Caco-2 (cell line): ENCODE measurements around the gene LRRC4. TPM values are rescaled to one million over a fixed set of nuclear protein-coding genes. Genes with fewer than 3 reads are reported as not detected.

Source experiments
- BruUV-seq: library from RNA; stranded (reverse); fragments of 400-500 nt; replicated peaks from 2 replicates; lab custom pipeline; 2021; lab: Mats Ljungman, UMichigan
- CTCF ChIA-PET: fragments of 300-600 bp; sonication (Branson Sonifier 250); formaldehyde crosslinking; loops from one replicate; lab custom pipeline; 2022; ENCODE audit warnings: antibody characterized with exemption; lab: Charles Lee
- POLR2A ChIA-PET: fragments of 300-600 bp; sonication (Branson Sonifier 250); formaldehyde crosslinking; loops from one replicate; lab custom pipeline; 2022; ENCODE audit warnings: antibody characterized with exemption; lab: Charles Lee
- DNase-seq, 2 experiments: peaks; one replicate each; pipeline versions ENCODE4 v3.0.0 to v3.0.0-alpha.2; 2020 to 2022
- H3K27me3 ChIP-seq: replicated peaks from 2 replicates; pipeline ENCODE4 v1.6.0; 2011; ENCODE audit warnings: low read length; ENCODE audit not compliant: control insufficient read depth, insufficient read depth
- H3K36me3 ChIP-seq: 2 replicates; pipeline ENCODE4 v1.5.1; 2011; ENCODE audit warnings: low read length; ENCODE audit not compliant: control insufficient read depth, insufficient read depth
- H3K4me1 ChIP-seq: fragments of 250-450 bp; sonication (Bioruptor Pico); 2 replicates; pipeline ENCODE4 v1.5.1; 2020; ENCODE audit warnings: mild to moderate bottlenecking
- H3K4me3 ChIP-seq: 2 replicates; pipeline ENCODE4 v1.5.1; 2011; ENCODE audit warnings: low read depth, mild to moderate bottlenecking, control low read depth, low read length
- H3K9me3 ChIP-seq: fragments of 250-450 bp; sonication (Bioruptor Pico); 2 replicates; pipeline ENCODE4 v1.5.1; 2020; ENCODE audit warnings: mild to moderate bottlenecking, moderate library complexity
- H3K27ac Mint-ChIP-seq: one replicate; pipeline ENCODE4 v1.8.0; 2022; ENCODE audit warnings: mixed read lengths; ENCODE audit not compliant: unreplicated experiment
- H3K27me3 Mint-ChIP-seq: one replicate; pipeline ENCODE4 v1.8.0; 2022; ENCODE audit warnings: mixed read lengths; ENCODE audit not compliant: insufficient read depth, unreplicated experiment
- H3K36me3 Mint-ChIP-seq: one replicate; pipeline ENCODE4 v1.8.0; 2022; ENCODE audit warnings: mild to moderate bottlenecking, mixed read lengths; ENCODE audit not compliant: insufficient read depth, unreplicated experiment
- H3K4me1 Mint-ChIP-seq: one replicate; pipeline ENCODE4 v1.8.0; 2022; ENCODE audit warnings: low read depth, mixed read lengths; ENCODE audit not compliant: unreplicated experiment
- H3K4me3 Mint-ChIP-seq: one replicate; pipeline ENCODE4 v1.8.0; 2022; ENCODE audit warnings: mild to moderate bottlenecking, moderate library complexity, mixed read lengths; ENCODE audit not compliant: unreplicated experiment
- H3K9me3 Mint-ChIP-seq: one replicate; pipeline ENCODE4 v1.8.0; 2022; ENCODE audit warnings: mixed read lengths; ENCODE audit not compliant: unreplicated experiment
- CTCF ChIP-seq, 2 experiments: fragments of 200-600 bp in 1 of 2; IDR thresholded peaks; 1 replicate in 1 of 2; 2 replicates in 1 of 2; pipeline versions ENCODE4 v1.5.1 to v1.8.0; 2011 to 2022; ENCODE audit warnings: antibody characterized with exemption in 1 of 2, control low read depth in 1 of 2, inconsistent platforms in 1 of 2, low read depth in 1 of 2, low read length in 1 of 2, mild to moderate bottlenecking in 1 of 2, moderate library complexity in 1 of 2; ENCODE audit not compliant: insufficient read depth in 1 of 2, severe bottlenecking in 1 of 2, unreplicated experiment in 1 of 2
- intact Hi-C: fragments of 100-400 bp; cut with micrococcal nuclease; formaldehyde crosslinking; loops from one replicate; pipeline ENCODE4 v1.10.0; 2022; ENCODE audit not compliant: unreplicated experiment
- total RNA-seq: library from RNA; stranded (reverse); gene quantifications from 2 replicates; pipeline ENCODE4 v1.2.3, GENCODE V29; 2022

Gene LRRC4
- total RNA-seq, 1 experiment from 2014 or later, result not detected

GRCh38 chr7:127993987-127994386 is 37.2 kb downstream of the LRRC4 start:
- Histone ChIP-seq H3K9me3 (no peaks in the 10 kb centered on the region), H3K4me1 (peaks cover 30% of the 10 kb centered on the region), H3K4me3 (no peak overlapping the region), H3K27me3 (no peaks in the 10 kb centered on the region), H3K36me3 (peaks cover 2% of the 10 kb centered on the region; the same call in 1 of the 2 replicates)
- H3K36me3 Mint-ChIP-seq, result peaks cover 74% of the 10 kb centered on the region
- no peak for DNase-seq
- CTCF ChIA-PET, result no interaction called here
- H3K27me3 Mint-ChIP-seq, result no peaks in the 10 kb centered on the region
- no peaks in the 10 kb centered on the region for H3K9me3 Mint-ChIP-seq
- BruUV-seq, result no TSS peak
- intact Hi-C loops, result no loop called here
- POLR2A ChIA-PET, result no interaction called here
- TF ChIP-seq CTCF (IDR thresholded peaks at IDR 0.05; ENCODE audit: insufficient read depth in 1 of 2, low read depth in 1 of 2, low read length in 1 of 2, severe bottlenecking in 1 of 2, unreplicated experiment in 1 of 2), result no peak
- H3K4me1 Mint-ChIP-seq, result peaks cover 46% of the 10 kb centered on the region
- H3K27ac Mint-ChIP-seq, result no peak overlapping the region
- H3K4me3 Mint-ChIP-seq, result no peak overlapping the region

GRCh38 chr7:127993317-127993716 is 37.9 kb downstream of the LRRC4 start:
- Mint-ChIP-seq H3K9me3 (no peaks in the 10 kb centered on the region), H3K27ac (no peak overlapping the region), H3K4me1 (peaks cover 42% of the 10 kb centered on the region), H3K4me3 (no peak overlapping the region), H3K36me3 (peaks cover 74% of the 10 kb centered on the region), H3K27me3 (no peaks in the 10 kb centered on the region)
- intact Hi-C loops, result no loop called here
- no peak for DNase-seq
- Histone ChIP-seq H3K9me3 (no peaks in the 10 kb centered on the region), H3K4me1 (peaks cover 30% of the 10 kb centered on the region), H3K27me3 (no peaks in the 10 kb centered on the region), H3K36me3 (peaks cover 2% of the 10 kb centered on the region; the same call in 1 of the 2 replicates), H3K4me3 (no peak overlapping the region)
- POLR2A ChIA-PET, result no interaction called here
- TF ChIP-seq CTCF (IDR thresholded peaks at IDR 0.05; ENCODE audit: insufficient read depth in 1 of 2, low read depth in 1 of 2, low read length in 1 of 2, severe bottlenecking in 1 of 2, unreplicated experiment in 1 of 2), result no peak
- no TSS peak for BruUV-seq
- CTCF ChIA-PET, result no interaction called here

- CTCF ChIA-PET, result no interaction called here
- peaks cover 3% of the 10 kb centered on the region for H3K36me3 ChIP-seq
- no peak overlapping the region for H3K27ac Mint-ChIP-seq
Measured at GRCh38 chr7:127988751-127989150, 42.5 kb downstream of the LRRC4 start.

More at GRCh38 chr7:127988751-127989150, 42.5 kb downstream of the LRRC4 start:
- no peaks in the 10 kb centered on the region for H3K9me3 ChIP-seq
- H3K4me1 ChIP-seq, result peaks cover 13% of the 10 kb centered on the region
- DNase-seq, result no peak
- H3K4me3 Mint-ChIP-seq, result no peak overlapping the region
- H3K27me3 Mint-ChIP-seq, result no peaks in the 10 kb centered on the region
- no peak for TF ChIP-seq CTCF (IDR thresholded peaks at IDR 0.05; ENCODE audit: insufficient read depth in 1 of 2, low read depth in 1 of 2, low read length in 1 of 2, severe bottlenecking in 1 of 2, unreplicated experiment in 1 of 2)
- H3K9me3 Mint-ChIP-seq, result no peaks in the 10 kb centered on the region
- POLR2A ChIA-PET, result no interaction called here
- H3K27me3 ChIP-seq, result no peaks in the 10 kb centered on the region
- H3K36me3 Mint-ChIP-seq, result peaks cover 73% of the 10 kb centered on the region
- no peak overlapping the region for H3K4me3 ChIP-seq
- peaks cover 28% of the 10 kb centered on the region for H3K4me1 Mint-ChIP-seq
- intact Hi-C loops, result no loop called here
- no TSS peak for BruUV-seq
